SK-N-SH treated with all-trans-retinoic acid at 6 μM for 48 hours (cell line): ENCODE results near the gene FAM171A1.

ENCODE experiments used
- ISL1 ChIP-seq: fragments of 250-450 bp; sonication (Bioruptor Pico); IDR thresholded peaks from 2 replicates; pipeline ENCODE4 v2.1.2; 2022; ENCODE audit warnings: mild to moderate bottlenecking, moderate library complexity
- PATZ1 ChIP-seq: fragments of 250-450 bp; sonication (Bioruptor Pico); IDR thresholded peaks from 2 replicates; pipeline ENCODE4 v1.8.0; 2020; ENCODE audit warnings: mild to moderate bottlenecking, moderate library complexity, borderline replicate concordance
- TF ChIP-seq, protein P1 (sequence below): fragments of 250-450 bp; sonication (Bioruptor Pico); IDR thresholded peaks from 2 replicates; pipeline ENCODE4 v1.5.0; 2020; ENCODE audit warnings: mild to moderate bottlenecking, moderate library complexity

GRCh38 chr10:15166325-15166724 is 204.8 kb downstream of the FAM171A1 start:
- TF ChIP-seq ISL1 (no peak), PATZ1 (CRISPR knock-in tag) (no peak)
- TF ChIP-seq, protein P1, sequence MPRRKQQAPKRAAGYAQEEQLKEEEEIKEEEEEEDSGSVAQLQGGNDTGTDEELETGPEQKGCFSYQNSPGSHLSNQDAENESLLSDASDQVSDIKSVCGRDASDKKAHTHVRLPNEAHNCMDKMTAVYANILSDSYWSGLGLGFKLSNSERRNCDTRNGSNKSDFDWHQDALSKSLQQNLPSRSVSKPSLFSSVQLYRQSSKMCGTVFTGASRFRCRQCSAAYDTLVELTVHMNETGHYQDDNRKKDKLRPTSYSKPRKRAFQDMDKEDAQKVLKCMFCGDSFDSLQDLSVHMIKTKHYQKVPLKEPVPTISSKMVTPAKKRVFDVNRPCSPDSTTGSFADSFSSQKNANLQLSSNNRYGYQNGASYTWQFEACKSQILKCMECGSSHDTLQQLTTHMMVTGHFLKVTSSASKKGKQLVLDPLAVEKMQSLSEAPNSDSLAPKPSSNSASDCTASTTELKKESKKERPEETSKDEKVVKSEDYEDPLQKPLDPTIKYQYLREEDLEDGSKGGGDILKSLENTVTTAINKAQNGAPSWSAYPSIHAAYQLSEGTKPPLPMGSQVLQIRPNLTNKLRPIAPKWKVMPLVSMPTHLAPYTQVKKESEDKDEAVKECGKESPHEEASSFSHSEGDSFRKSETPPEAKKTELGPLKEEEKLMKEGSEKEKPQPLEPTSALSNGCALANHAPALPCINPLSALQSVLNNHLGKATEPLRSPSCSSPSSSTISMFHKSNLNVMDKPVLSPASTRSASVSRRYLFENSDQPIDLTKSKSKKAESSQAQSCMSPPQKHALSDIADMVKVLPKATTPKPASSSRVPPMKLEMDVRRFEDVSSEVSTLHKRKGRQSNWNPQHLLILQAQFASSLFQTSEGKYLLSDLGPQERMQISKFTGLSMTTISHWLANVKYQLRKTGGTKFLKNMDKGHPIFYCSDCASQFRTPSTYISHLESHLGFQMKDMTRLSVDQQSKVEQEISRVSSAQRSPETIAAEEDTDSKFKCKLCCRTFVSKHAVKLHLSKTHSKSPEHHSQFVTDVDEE (CRISPR knock-in tag), result no peak
